ENCODE data around the gene IGSF23.

IGSF23 gene

DNA sequence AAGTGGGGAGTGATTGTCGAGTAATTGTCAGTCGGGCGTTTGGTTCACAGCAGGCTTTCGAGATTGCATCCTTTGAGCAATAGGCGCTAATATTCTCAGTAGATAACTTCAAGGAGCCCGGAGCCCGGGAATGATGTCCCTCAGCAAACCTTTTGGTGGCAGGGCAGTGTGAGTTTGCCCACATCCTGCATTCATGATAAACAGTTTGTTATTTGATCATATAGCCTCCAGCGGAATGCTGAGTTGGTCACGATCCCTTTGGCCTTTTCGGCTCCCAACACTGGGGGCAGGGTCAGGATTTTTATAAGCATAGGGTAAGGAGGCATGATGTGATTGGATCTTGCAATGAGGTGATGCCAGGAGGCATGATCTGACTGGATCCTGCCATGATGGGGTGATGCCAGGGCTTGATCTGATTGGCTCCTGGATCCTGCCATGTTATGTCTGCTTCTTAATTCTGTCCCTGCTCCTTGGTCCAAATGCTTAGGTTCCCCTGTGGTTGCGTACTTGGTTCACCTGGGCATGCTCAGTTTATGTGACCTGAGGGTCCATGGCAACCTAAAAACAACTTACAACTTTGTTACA is 38.2 kb upstream of the IGSF23 start:
- no peaks in the 10 kb centered on the region for H3K36me3 ChIP-seq (ENCODE audit: control insufficient read depth, insufficient read depth, low read length, severe bottlenecking)
- no peak overlapping the region for H3K4me3 ChIP-seq (ENCODE audit: low read length)
- no peak for DNase-seq (ENCODE audit: low read depth)
- no peak overlapping the region for H3K9ac ChIP-seq (ENCODE audit: low read length)
- H3K27me3 ChIP-seq (replicated peaks; ENCODE audit: control insufficient read depth, insufficient read depth, low read length): peaks cover 38% of the 10 kb centered on the region
- no peaks in the 10 kb centered on the region for H3K9me3 ChIP-seq (ENCODE audit: control insufficient read depth, low read length)
- H3K4me1 ChIP-seq (ENCODE audit: control insufficient read depth, insufficient read depth, low read length): no peaks in the 10 kb centered on the region

DNA sequence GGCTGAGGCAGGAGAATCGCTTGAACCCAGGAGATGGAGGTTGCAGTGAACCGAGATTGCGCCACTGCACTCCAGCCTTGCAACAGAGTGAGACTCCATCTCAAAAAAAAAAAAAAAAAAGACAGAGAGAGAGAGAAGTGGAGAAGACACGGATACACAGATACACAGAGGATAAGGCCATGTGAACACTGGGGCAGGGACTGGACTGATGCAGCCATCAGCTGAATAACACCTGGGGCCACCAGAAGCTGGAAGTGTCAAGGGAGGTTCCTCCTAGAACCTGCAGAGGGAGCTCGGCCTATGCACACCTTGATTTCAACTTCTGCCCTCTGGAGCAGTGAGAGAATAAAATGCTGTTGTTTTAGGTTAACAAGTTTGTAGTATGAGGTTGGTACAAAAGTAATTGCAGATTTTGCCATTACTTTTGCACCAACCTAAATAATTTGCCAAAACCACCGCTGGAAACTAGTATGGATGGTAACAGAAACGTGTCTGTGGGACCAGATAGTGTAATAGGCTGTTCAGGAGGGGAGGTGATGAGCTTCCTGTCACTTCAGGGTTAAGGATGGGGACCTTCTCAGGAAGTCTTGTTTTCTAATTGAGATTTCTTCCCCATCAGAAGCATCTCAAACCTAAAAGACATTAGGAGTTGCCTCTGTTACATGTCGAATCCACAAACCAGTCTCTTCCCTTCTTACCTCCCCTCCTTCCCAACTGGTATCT is 36.4 kb upstream of the IGSF23 start:
- no peak overlapping the region for H3K4me3 ChIP-seq (ENCODE audit: low read length)
- H3K9ac ChIP-seq (ENCODE audit: low read length): no peak overlapping the region
- H3K9me3 ChIP-seq (ENCODE audit: control insufficient read depth, low read length): no peaks in the 10 kb centered on the region
- DNase-seq (ENCODE audit: low read depth): no peak
- H3K27me3 ChIP-seq (replicated peaks; ENCODE audit: control insufficient read depth, insufficient read depth, low read length): peaks cover 40% of the 10 kb centered on the region
- no peaks in the 10 kb centered on the region for H3K4me1 ChIP-seq (ENCODE audit: control insufficient read depth, insufficient read depth, low read length)
- H3K36me3 ChIP-seq (ENCODE audit: control insufficient read depth, insufficient read depth, low read length, severe bottlenecking): no peaks in the 10 kb centered on the region

DNA sequence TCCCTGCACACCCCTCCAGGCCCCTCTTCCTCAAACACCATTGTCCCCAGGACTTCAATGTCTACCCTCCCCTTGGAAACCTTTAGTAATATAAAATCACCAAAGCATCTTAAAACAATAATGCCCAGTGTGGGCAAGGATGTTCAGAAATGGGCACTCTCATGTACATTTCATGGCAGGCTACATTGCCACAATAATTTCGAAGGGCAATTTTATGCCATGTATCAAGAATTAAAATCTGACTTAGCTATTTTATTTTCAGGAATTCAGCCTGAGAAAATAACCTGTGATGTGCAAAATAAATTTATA is 35.8 kb upstream of the IGSF23 start:
- Histone ChIP-seq H3K36me3 (ENCODE audit: control insufficient read depth, insufficient read depth, low read length, severe bottlenecking) (no peaks in the 10 kb centered on the region), H3K4me3 (ENCODE audit: low read length) (no peak overlapping the region), H3K27me3 (replicated peaks; ENCODE audit: control insufficient read depth, insufficient read depth, low read length) (peaks cover 39% of the 10 kb centered on the region), H3K9ac (ENCODE audit: low read length) (no peak overlapping the region), H3K4me1 (ENCODE audit: control insufficient read depth, insufficient read depth, low read length) (no peaks in the 10 kb centered on the region), H3K9me3 (ENCODE audit: control insufficient read depth, low read length) (no peaks in the 10 kb centered on the region)
- no peak for DNase-seq (ENCODE audit: low read depth)

DNA sequence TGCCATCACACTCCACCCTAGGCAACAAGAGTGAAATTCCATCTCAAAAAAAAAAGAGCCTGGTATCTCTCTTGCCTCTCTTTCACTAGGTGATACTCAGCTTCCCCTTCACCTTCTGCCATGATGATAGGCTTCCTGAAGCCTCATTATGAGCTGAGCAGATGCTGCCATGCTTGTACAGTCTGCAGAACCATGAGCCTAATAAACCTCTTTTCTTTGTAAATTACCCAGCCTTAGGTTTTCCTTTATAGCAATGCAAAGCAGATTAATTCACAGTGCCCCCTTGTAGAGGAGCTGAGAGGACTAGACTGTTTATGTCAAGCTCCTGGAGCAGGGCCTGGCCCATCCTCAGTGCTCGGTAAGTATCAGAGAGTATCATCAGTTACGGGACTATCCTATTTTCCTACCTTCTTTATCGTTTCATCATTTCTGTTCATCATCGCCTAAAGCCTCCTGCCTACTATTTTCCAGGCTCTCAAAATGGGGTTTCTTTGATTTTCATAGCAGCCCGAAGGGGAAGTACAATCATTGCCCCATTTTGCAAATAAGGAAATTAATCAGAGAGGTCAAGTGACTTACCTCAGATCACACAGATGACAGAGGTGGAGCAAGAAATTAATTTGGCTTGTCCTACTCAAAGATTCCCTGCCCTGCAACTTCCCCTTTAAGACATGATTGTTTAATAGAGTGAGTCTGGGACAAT is 33.5 kb upstream of the IGSF23 start:
- Histone ChIP-seq H3K9me3 (ENCODE audit: control insufficient read depth, low read length) (no peaks in the 10 kb centered on the region), H3K4me3 (ENCODE audit: low read length) (no peak overlapping the region), H3K4me1 (ENCODE audit: control insufficient read depth, insufficient read depth, low read length) (no peaks in the 10 kb centered on the region), H3K9ac (ENCODE audit: low read length) (no peak overlapping the region), H3K36me3 (ENCODE audit: control insufficient read depth, insufficient read depth, low read length, severe bottlenecking) (no peaks in the 10 kb centered on the region), H3K27me3 (replicated peaks; ENCODE audit: control insufficient read depth, insufficient read depth, low read length) (peaks cover 36% of the 10 kb centered on the region)
- DNase-seq (ENCODE audit: low read depth): no peak

DNA sequence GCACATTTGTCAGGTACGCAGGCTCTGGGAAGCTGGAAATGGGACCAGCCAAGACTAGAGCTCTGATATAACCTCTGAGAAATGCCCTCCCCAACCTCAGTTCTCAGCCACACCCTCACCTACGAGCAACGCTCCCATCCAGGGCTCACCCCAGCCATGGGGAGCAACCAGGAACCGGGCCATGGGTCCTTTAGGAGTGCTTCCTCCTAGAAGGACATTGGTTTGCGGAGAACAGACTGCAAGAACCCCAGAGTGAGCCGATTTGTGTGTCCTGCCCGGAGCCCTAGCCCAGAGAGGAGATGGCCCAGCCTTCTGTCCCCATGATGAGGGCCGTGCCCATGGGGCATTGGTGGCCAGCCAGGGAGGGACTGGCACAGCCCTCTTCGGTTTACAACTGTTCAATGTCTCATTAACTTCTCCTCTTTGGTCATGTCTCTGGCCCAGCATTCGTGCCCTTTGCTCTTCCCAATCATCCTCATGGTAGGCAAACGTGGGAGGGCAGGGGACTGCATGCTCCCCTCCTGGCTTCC is 32.9 kb upstream of the IGSF23 start:
- H3K36me3 ChIP-seq (ENCODE audit: control insufficient read depth, insufficient read depth, low read length, severe bottlenecking): no peaks in the 10 kb centered on the region
- no peak for DNase-seq (ENCODE audit: low read depth)
- peaks cover 36% of the 10 kb centered on the region for H3K27me3 ChIP-seq (replicated peaks; ENCODE audit: control insufficient read depth, insufficient read depth, low read length)
- no peak overlapping the region for H3K9ac ChIP-seq (ENCODE audit: low read length)
- no peaks in the 10 kb centered on the region for H3K9me3 ChIP-seq (ENCODE audit: control insufficient read depth, low read length)
- H3K4me3 ChIP-seq (ENCODE audit: low read length): no peak overlapping the region
- H3K4me1 ChIP-seq (ENCODE audit: control insufficient read depth, insufficient read depth, low read length): no peaks in the 10 kb centered on the region

DNA sequence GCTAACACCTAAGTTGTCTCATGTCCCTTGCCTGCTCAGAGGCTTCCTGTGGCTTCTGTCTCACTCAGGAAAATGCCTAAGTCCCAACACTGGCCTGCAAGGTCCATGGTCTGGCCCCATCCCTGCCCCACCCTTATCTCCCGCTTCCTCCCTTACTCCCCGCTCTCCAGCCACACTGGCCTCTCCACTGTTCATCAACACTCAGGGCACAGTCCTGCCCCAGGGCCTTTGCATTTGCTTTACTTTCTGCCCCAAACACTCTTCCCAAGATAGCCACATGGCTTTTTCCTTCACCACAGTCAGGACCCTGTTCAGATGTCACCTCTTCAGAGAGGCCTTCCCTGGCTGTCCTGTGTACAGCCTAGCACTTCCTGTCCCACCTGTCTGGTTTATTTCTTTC is 32.1 kb upstream of the IGSF23 start:
- DNase-seq (ENCODE audit: low read depth): no peak
- no peaks in the 10 kb centered on the region for H3K4me1 ChIP-seq (ENCODE audit: control insufficient read depth, insufficient read depth, low read length)
- no peak overlapping the region for H3K4me3 ChIP-seq (ENCODE audit: low read length)
- no peaks in the 10 kb centered on the region for H3K36me3 ChIP-seq (ENCODE audit: control insufficient read depth, insufficient read depth, low read length, severe bottlenecking)
- peaks cover 36% of the 10 kb centered on the region for H3K27me3 ChIP-seq (replicated peaks; ENCODE audit: control insufficient read depth, insufficient read depth, low read length)
- H3K9me3 ChIP-seq (ENCODE audit: control insufficient read depth, low read length): no peaks in the 10 kb centered on the region
- no peak overlapping the region for H3K9ac ChIP-seq (ENCODE audit: low read length)

DNA sequence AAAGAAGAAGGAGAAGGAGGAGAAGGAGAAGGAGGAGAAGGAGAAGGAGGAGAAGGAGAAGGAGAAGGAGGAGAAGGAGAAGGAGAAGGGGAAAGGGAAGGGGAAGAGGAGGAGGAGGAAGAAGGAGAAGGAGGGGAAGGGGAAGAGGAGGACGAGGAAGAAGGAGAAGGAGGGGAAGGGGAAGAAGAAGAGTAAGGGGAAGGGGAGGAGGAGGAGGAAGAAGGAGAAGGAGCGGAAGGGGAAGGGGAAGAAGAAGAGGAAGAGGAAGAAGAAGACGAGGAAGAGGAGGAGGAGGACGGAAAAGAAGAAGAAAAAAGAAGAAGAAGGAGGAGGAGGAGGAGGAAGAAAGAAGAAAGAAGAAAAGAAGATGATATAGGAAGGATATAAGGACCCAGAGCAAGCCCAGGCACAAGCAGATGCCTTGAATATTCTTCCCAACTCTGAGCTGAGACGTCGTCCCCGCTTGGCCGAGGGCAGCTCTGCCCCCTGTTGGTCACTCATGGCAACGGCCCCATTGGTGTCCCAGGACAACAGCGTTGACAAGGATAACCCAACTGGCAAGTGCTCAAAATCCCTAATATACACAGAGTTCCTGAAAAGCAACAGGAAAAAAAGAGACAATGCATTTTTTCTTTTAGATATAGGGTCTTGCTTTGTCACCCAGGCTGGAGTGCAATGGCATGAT is 30.6 kb upstream of the IGSF23 start:
- Histone ChIP-seq H3K9me3 (ENCODE audit: control insufficient read depth, low read length) (no peaks in the 10 kb centered on the region), H3K36me3 (ENCODE audit: control insufficient read depth, insufficient read depth, low read length, severe bottlenecking) (no peaks in the 10 kb centered on the region), H3K4me3 (ENCODE audit: low read length) (no peak overlapping the region), H3K4me1 (ENCODE audit: control insufficient read depth, insufficient read depth, low read length) (peaks cover 2% of the 10 kb centered on the region), H3K27me3 (replicated peaks; ENCODE audit: control insufficient read depth, insufficient read depth, low read length) (peaks cover 36% of the 10 kb centered on the region), H3K9ac (ENCODE audit: low read length) (no peak overlapping the region)
- peak; percentile 36 for DNase-seq (ENCODE audit: low read depth)

DNA sequence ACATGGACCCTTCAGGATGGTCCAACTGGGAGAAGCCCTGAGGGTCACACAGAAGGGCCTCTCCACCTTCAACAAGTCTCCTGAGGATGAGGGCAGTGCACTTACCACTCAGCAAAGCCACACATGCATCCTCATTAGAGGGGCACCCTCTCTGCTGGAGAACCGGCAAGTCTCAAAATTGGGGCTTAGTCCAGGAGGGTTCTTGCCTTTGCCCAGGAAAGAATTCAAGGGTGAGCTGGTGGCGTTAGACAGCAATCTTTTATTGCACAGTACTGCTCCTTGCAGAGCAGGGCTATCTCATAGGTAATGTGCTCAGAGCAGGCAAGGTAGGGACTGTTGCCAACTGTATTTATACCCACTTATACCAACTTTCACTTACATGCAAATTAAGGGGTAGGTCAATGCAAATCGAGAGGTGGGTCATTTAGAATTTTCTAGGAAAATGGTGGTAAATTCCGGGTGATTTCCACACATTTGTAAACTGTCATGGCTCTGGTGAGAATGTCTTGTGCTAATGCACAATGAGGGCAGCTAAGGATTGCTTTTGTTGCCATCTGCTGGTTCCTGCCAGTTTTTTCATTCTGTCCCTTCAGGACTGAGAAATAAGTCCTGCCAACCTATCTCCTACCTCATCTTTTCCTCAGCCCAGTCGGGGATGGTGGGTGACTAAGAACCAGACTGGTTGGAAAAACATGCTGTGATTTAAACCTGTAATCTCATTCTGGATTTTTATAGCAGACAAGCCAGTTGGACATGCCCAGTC is 27.8 kb upstream of the IGSF23 start:
- Histone ChIP-seq H3K36me3 (ENCODE audit: control insufficient read depth, insufficient read depth, low read length, severe bottlenecking) (no peaks in the 10 kb centered on the region), H3K4me1 (ENCODE audit: control insufficient read depth, insufficient read depth, low read length) (peaks cover 14% of the 10 kb centered on the region), H3K4me3 (ENCODE audit: low read length) (no peak overlapping the region), H3K9me3 (ENCODE audit: control insufficient read depth, low read length) (no peaks in the 10 kb centered on the region), H3K27me3 (replicated peaks; ENCODE audit: control insufficient read depth, insufficient read depth, low read length) (peaks cover 33% of the 10 kb centered on the region), H3K9ac (ENCODE audit: low read length) (no peak overlapping the region)
- DNase-seq (ENCODE audit: low read depth): peak; percentile 29

DNA sequence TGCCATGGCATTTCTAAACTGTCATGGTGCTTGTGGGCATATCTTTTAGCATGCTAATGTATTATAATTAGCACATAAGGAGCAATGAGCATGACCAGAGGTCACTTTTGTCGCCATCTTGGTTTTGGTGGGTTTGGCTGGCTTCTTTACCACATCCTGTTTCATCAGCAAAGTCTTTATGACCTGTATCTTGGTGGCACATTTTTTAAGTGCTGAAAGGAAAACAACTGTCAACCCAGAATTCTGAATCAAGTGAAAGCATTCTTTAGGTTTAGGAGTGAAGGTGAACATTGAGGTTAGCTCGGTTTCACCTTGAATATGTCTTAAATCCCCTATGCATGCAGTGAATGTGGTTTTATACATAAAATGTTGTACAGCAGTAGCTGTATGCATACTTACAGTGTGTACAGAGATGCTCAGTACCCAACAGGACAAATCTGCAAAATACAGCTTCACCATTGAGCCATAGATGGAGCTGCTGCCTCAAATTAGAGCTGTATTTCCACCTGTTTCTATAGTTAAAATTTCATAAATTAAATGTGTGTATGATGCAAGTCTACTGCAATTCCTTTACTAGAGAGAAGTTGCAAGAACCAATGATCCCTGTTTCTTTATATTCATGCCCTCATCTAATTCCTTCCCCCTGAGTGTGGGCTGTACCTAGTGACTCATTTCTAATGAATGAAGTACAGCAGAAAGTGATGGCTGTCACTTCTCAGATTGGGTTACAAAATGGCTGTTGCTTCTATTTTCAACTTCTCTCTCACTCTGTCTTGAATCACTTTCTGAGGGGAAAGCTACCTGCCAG is 25.2 kb upstream of the IGSF23 start:
- Histone ChIP-seq H3K9me3 (ENCODE audit: control insufficient read depth, low read length) (no peaks in the 10 kb centered on the region), H3K27me3 (replicated peaks; ENCODE audit: control insufficient read depth, insufficient read depth, low read length) (peaks cover 12% of the 10 kb centered on the region), H3K36me3 (ENCODE audit: control insufficient read depth, insufficient read depth, low read length, severe bottlenecking) (no peaks in the 10 kb centered on the region), H3K4me1 (ENCODE audit: control insufficient read depth, insufficient read depth, low read length) (peaks cover 14% of the 10 kb centered on the region), H3K4me3 (ENCODE audit: low read length) (no peak overlapping the region), H3K9ac (ENCODE audit: low read length) (no peak overlapping the region)
- peak; percentile 96 for DNase-seq (ENCODE audit: low read depth)

DNA sequence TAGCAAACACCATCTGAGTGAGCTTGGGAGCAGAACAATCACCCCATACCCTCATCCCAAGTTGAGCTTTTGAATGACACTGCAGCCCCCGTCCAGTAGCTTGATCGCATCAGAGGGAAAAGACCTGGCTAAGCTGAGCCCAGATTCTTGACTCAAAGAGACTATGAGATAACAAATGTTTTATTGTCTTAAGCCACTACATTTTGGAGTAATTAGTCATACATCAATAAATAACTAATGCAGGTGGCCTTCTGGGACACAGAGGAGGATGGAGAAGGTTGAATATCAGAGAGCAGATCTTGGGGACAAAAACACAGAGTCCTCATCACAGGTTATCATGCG is 24.6 kb upstream of the IGSF23 start:
- Histone ChIP-seq H3K36me3 (ENCODE audit: control insufficient read depth, insufficient read depth, low read length, severe bottlenecking) (no peaks in the 10 kb centered on the region), H3K27me3 (replicated peaks; ENCODE audit: control insufficient read depth, insufficient read depth, low read length) (peaks cover 7% of the 10 kb centered on the region), H3K9me3 (ENCODE audit: control insufficient read depth, low read length) (no peaks in the 10 kb centered on the region), H3K9ac (ENCODE audit: low read length) (no peak overlapping the region), H3K4me1 (ENCODE audit: control insufficient read depth, insufficient read depth, low read length) (peaks cover 14% of the 10 kb centered on the region), H3K4me3 (ENCODE audit: low read length) (no peak overlapping the region)
- DNase-seq (ENCODE audit: low read depth): no peak

Measured in adipocyte (in vitro differentiated cells).